Subcutaneous adipose tissue (tissue), 4 donors: ENCODE measurements around the gene NUP205. TPM values are rescaled to one million over a fixed set of nuclear protein-coding genes. Genes with fewer than 3 reads are reported as not detected.

Experiments used
- total RNA-seq, 4 donors: library from RNA; depleted of rRNA; stranded (reverse); fragments of >200 nt; gene quantifications; one replicate each; pipeline ENCODE4 v1.1.0, GENCODE V29; 2016
- TF ChIP-seq, protein P1 (sequence below): fragments of 450-650 bp; IDR thresholded peaks from one replicate; pipeline ENCODE4 v1.5.1; 2016; ENCODE audit warnings: low read depth, mild to moderate bottlenecking, control low read depth, antibody characterized with exemption, moderate library complexity

The NUP205 gene
- total RNA-seq, 4 donors from 2014 or later, result 22.5 to 64.2 (median 23.9) TPM

GRCh38 chr7:135527025-135527424, 30.7 kb upstream of the NUP205 start:
- TF ChIP-seq, protein P1, sequence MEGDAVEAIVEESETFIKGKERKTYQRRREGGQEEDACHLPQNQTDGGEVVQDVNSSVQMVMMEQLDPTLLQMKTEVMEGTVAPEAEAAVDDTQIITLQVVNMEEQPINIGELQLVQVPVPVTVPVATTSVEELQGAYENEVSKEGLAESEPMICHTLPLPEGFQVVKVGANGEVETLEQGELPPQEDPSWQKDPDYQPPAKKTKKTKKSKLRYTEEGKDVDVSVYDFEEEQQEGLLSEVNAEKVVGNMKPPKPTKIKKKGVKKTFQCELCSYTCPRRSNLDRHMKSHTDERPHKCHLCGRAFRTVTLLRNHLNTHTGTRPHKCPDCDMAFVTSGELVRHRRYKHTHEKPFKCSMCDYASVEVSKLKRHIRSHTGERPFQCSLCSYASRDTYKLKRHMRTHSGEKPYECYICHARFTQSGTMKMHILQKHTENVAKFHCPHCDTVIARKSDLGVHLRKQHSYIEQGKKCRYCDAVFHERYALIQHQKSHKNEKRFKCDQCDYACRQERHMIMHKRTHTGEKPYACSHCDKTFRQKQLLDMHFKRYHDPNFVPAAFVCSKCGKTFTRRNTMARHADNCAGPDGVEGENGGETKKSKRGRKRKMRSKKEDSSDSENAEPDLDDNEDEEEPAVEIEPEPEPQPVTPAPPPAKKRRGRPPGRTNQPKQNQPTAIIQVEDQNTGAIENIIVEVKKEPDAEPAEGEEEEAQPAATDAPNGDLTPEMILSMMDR, result no peak

DNA sequence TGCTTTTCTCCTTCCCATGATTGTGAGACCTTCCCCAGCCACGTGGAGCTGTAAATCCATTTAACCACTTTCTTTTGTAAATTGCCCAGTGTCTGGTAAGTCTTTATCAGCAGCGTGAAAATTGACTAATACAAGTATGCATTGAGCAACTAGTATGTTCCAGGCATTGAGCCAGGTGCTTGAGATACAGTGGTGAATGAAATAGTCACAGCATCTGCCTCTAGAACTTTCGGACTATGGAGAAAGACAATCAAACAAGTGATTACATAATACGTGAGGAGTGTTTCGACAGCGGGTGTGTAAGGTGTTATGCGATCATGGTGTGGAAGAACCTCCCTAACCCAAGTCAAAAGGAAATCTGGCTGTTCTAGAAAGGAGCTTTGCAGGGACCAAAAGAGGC, 21.6 kb upstream of the NUP205 start:
- TF ChIP-seq, protein P1, result no peak

DNA sequence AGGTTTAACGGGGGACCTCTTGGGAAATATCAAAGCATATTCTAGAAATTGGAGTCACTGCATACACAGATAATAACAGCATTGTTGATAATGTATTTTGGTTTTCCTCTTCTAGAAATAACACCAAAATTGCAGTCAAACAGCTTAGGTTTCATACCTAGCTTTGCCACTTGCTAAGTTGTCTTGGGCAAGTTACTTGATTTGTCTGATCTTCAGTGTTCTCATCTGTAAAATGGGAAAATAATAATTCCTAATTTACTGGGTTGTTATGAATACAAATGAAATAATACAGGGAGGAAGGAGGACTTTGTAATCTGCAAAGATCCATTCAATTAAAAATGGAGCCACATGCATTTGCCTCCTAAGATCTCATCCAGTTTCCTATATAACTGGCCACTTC, 20.3 kb upstream of the NUP205 start:
- TF ChIP-seq, protein P1, result no peak

- TF ChIP-seq, protein P1, result no peak
Observed at GRCh38 chr7:135537905-135538304, 19.8 kb upstream of the NUP205 start.

DNA sequence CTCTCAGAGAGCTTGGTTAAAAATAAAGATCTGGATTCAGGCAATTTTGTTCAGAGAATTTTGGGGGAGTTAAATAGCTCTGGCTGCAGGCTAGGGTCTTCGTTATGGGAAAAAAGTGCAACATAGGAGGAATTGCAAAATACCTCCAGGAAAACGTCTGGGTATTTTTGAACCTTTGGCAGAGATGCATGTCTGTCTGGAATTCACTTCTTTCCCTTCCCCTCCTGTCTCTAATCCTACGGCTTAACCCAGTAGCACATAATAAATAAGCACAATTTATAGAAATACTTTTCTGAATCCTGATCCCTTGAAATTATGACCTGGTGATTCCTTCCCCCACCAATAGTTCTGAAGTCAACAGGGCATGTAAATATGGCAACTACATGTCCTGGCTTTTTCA, 19.3 kb upstream of the NUP205 start:
- TF ChIP-seq, protein P1, result no peak

DNA sequence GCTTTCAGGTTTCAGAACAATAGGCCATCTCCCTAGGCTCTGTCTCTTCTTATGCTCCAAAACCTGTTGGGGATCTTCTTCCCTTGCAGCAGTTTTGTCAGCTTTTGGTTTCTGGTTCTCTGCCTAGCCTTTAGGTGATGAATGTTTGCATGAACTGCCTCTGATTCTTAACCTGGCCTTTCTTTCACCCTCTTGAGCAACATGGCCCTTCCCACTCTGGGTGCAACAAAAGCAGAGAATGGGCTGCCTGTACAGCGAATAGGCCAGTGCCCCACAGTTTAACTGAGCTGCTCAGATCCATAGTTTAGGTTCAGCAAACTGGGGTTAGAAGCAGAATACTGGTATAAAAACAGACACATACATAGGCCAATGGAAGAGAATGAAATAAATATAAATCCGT, 18.1 kb upstream of the NUP205 start:
- TF ChIP-seq, protein P1, result no peak

DNA sequence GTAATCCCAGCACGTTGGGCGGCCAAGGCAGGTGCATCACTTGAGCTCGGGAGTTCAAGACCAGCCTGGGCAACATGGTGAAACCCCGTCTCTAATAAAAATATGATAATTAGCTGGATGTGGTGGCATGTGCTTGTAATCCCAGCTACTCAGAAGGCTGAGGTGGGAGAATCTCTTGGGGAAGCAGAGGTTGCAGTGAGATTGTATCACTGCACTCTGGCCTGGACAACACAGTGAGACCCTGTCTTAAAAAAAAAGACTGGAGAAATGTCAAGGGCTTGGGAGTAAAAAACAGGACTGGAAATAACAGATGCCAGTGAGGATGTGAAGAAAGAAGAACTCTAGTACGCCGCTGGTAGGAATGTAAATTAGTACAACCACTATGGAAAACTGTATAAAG, 16.7 kb upstream of the NUP205 start:
- TF ChIP-seq, protein P1, result no peak
